SKM-1 treated with dmso at 0.1 percent for 144 hours (cell line): Measurements from ENCODE around the gene SLFN12L.

Experiments used
- DNase-seq: peaks from one replicate; lab custom pipeline; 2025; ENCODE audit not compliant: unreplicated experiment; lab: John Stamatoyannopoulos, UW

The SLFN12L gene

DNA sequence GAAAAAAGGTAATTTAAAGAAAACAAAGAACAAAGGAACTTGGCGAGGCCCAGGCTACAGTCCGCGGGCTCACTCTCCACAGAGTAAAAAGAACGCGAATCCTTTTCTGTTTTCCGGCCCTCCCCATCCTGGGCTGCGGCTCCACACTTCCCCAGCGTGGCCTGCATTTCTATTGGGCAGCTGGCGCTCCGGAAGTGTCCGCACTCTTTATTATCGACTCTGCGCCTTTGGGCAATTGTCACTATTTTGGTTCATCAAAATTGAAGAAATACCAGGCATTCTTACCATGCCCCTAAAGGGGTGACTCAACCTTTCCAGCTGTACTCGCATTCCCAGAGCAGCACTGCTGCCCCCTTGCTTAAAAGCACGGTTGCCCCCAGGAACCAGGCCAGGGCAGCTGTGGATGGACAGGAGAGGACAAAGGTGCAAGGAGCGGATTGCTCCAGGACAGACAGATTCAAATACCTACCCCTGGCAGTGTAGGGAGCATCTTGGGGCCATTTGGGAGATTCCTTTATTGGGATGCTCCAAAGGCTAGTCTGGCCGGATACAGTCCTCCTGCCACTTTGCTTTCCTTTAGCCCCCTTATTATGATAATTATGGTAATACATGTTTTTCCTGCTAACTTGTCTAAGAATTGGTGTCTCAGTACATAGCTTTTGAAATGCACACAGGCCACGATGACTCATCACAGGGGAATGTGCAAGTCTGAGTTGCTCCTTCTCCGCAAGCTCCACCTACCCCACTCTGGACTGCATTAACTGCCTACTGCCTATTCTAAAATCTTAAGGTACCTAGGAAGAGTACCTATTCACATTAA, 104.2 kb downstream of the SLFN12L start:
- DNase-seq, result no peak

DNA sequence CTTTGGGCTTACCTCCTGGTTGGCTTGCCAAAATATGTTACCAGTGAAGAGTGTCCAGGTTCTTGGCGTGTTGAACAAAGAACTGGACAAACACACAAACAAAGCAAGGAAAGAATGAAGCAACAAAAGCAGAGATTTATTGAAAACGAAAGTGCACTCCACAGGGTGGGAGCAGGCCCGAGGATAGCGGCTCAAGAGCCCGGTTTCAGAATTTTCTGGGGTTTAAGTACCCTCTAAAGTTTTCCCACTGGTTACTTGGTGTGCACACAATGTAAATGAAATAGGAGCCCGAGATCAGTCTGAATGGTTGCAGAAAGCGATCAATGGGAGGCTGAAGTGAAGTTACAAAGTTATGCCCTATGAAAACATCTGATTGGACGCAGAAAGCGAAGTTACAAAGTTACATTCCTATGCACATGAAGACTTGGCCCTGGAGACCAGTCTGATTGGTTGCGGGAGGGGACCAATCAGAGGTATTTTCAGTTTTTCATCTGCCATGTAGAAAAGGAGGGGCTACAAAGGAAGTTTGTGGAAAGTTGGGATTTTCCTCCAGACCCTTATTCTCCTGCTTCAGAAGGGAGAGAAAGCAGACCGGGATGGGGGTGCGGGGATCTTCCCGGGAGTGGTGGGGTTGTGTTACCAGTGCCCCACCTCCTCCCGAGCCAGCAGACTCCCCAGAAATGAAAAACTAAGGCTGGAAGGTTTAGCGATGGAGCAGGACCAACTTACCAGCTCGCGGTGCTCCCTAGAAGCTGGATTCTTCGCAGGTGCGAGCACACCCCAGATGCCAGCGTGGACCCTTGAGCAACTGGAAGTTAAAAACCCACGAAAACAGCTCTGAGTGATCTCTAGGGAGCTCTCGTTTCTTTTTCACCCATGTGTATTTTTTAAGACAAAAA, 105.1 kb downstream of the SLFN12L start, which contains the start of gene SLFN12:
Gene SLFN12, minus strand, starts transcription at position 325 of the 899 bp plus-strand sequence. CDS start 9,472 bp downstream, outside the sequence.
- no peak for DNase-seq

- DNase-seq, result no peak
Measured at GRCh38 chr17:35429702-35430101, 107.8 kb downstream of the SLFN12L start.

DNA sequence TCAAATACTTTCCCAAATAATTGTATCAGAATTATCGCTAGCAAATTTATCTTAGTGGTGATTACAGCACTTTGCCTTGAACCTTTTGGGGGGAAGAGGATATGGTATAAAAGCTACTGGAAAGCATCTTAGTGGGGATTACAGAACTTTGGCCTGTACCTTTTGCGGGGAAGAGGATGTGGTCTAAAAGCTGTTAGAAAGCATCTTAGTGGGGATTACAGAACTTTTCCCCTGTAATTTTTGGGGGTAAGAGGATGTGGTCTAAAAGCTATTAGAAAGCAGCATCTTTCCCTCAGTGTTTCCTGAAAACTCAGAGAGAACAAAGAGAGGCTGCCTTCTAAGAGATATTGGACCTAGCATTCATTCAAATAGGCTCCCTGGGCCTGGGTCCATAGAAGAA, 109.2 kb downstream of the SLFN12L start:
- peak; percentile 15 for DNase-seq

- no peak for DNase-seq
Measured at GRCh38 chr17:35423761-35424160, 113.7 kb downstream of the SLFN12L start.
